PC-3 (cell line): ENCODE measurements around the gene JPH3. TPM values are rescaled to one million over a fixed set of nuclear protein-coding genes. Genes with fewer than 3 reads are reported as not detected.

Experiments used
- ATAC-seq: fragments of 200-7000 bp; cut with Tn5 transposase; 2 replicates; pipeline ENCODE4 v1.9.1; 2020; ENCODE audit warnings: mild to moderate bottlenecking, moderate library complexity
- BruUV-seq: library from RNA; stranded (reverse); fragments of 400-500 nt; replicated peaks from 2 replicates; lab custom pipeline; 2021; lab: Mats Ljungman, UMichigan
- CTCF ChIA-PET: fragments of 300-600 bp; sonication (Branson Sonifier 250); formaldehyde crosslinking; loops from one replicate; lab custom pipeline; 2022; ENCODE audit warnings: antibody characterized with exemption; lab: Charles Lee
- POLR2A ChIA-PET: fragments of 300-600 bp; sonication (Branson Sonifier 250); formaldehyde crosslinking; loops from one replicate; lab custom pipeline; 2022; ENCODE audit warnings: antibody characterized with exemption; ENCODE audit not compliant: unreplicated experiment; lab: Charles Lee
- DNase-seq: peaks from one replicate; pipeline ENCODE4 v3.0.0-alpha.2; 2015
- H2AFZ ChIP-seq: fragments of 300-600 bp; sonication (generic); 2 replicates; pipeline ENCODE4 v1.6.0; 2016; ENCODE audit warnings: antibody characterized with exemption, low read length
- H3F3A ChIP-seq: fragments of 300-600 bp; sonication (generic); one replicate; pipeline ENCODE4 v1.6.0; 2017; ENCODE audit warnings: antibody characterized with exemption, low read length, control low read depth, mild to moderate bottlenecking; ENCODE audit not compliant: unreplicated experiment
- H3K27ac ChIP-seq: fragments of 300-600 bp; sonication (generic); 2 replicates; pipeline ENCODE4 v1.5.1; 2016; ENCODE audit warnings: mild to moderate bottlenecking, low read length
- H3K27me3 ChIP-seq: fragments of 300-600 bp; sonication (generic); 2 replicates; pipeline ENCODE4 v1.6.1; 2016; ENCODE audit warnings: low read length, mixed read lengths
- H3K36me3 ChIP-seq: fragments of 300-600 bp; sonication (generic); 2 replicates; pipeline ENCODE4 v1.6.1; 2016; ENCODE audit warnings: low read depth, mixed run types, low read length, mixed read lengths
- H3K4me1 ChIP-seq: fragments of 300-600 bp; sonication (generic); 2 replicates; pipeline ENCODE4 v1.5.1; 2016; ENCODE audit warnings: low read length; ENCODE audit not compliant: insufficient read depth
- H3K4me2 ChIP-seq: fragments of 300-600 bp; sonication (generic); 2 replicates; pipeline ENCODE4 v1.6.0; 2016; ENCODE audit warnings: low read length
- H3K4me3 ChIP-seq: fragments of 300-600 bp; sonication (generic); 2 replicates; pipeline ENCODE4 v1.5.1; 2016; ENCODE audit warnings: mild to moderate bottlenecking, low read length, mixed read lengths
- H3K79me2 ChIP-seq: fragments of 300-600 bp; sonication (generic); 2 replicates; pipeline ENCODE4 v1.6.1; 2017; ENCODE audit warnings: low read length, mixed read lengths
- H3K9ac ChIP-seq: fragments of 300-600 bp; sonication (generic); 2 replicates; pipeline ENCODE4 v1.6.0; 2016; ENCODE audit warnings: mild to moderate bottlenecking, low read length
- H3K9me2 ChIP-seq: fragments of 300-600 bp; sonication (generic); replicated peaks from 2 replicates; pipeline ENCODE4 v1.6.1; 2016; ENCODE audit warnings: mixed run types, low read length, mixed read lengths
- H3K9me3 ChIP-seq: fragments of 300-600 bp; sonication (generic); 2 replicates; pipeline ENCODE4 v1.6.1; 2016; ENCODE audit warnings: low read length, mixed read lengths
- H4K20me1 ChIP-seq: fragments of 300-600 bp; sonication (generic); 2 replicates; pipeline ENCODE4 v1.6.1; 2016; ENCODE audit warnings: low read length, mixed read lengths
- EZH2 ChIP-seq: fragments of 300-600 bp; sonication (generic); IDR thresholded peaks from one replicate; pipeline ENCODE4 v1.6.1; 2017; ENCODE audit warnings: antibody characterized with exemption, mild to moderate bottlenecking, low read length; ENCODE audit not compliant: unreplicated experiment
- EZH2phosphoT487 ChIP-seq: fragments of 300-600 bp; sonication (generic); IDR thresholded peaks from 2 replicates; pipeline ENCODE4 v1.6.1; 2018; ENCODE audit warnings: mild to moderate bottlenecking, antibody characterized with exemption, low read length, borderline replicate concordance
- intact Hi-C: fragments of 100-400 bp; cut with micrococcal nuclease; formaldehyde crosslinking; loops from 2 replicates; pipeline ENCODE4 v1.9.0; 2023
- total RNA-seq: library from RNA; depleted of rRNA; stranded (reverse); fragments of >200 nt; gene quantifications from 2 replicates; pipeline ENCODE4 v1.2.3, GENCODE V29; 2014
- TF ChIP-seq, protein P1 (sequence below): fragments of 300-600 bp; sonication (generic); conservative IDR thresholded peaks from 2 replicates; pipeline ENCODE4 v1.5.1; 2017; ENCODE audit warnings: antibody characterized with exemption, low read depth, mild to moderate bottlenecking, low read length

Gene JPH3
- total RNA-seq, 1 experiment from 2014 or later, result not detected

DNA sequence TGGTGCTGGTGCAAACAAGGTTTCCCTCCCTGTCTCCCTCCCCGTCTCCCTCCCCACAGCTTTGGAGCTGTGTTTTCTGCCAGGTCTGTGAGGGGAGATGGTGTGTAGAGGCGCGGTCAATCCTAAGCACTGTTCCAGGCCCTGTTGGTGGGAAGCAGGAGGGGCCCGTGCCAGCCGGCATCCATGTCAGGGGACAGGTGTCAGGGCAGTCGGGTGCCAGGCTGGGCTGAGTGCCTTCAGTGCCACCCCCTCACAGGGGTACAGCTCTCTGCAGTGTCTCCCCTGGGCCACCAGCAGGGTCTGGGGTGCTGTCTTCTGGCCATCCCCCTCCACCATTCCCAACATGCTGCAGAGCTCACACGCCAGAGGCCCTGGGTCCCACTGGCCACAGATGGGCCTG, 89.9 kb downstream of the JPH3 start:
- Histone ChIP-seq H3K79me2 (no peaks in the 10 kb centered on the region), H3K9me3 (no peaks in the 10 kb centered on the region), H4K20me1 (no peaks in the 10 kb centered on the region), H3K27ac (no peak overlapping the region), H3K36me3 (no peaks in the 10 kb centered on the region), H3K4me3 (no peak overlapping the region), H3K4me2 (no peak overlapping the region), H3K4me1 (no peaks in the 10 kb centered on the region), H3K27me3 (no peaks in the 10 kb centered on the region), H3K9me2 (no peaks in the 10 kb centered on the region), H3K9ac (no peak overlapping the region), H3F3A (no peaks in the 10 kb centered on the region), H2AFZ (no peak overlapping the region)
- ChIA-PET POLR2A (no interaction called here), CTCF (no interaction called here)
- DNase-seq (no peak), ATAC-seq (no peak)
- TF ChIP-seq EZH2 (no peak), EZH2phosphoT487 (no peak)
- TF ChIP-seq, protein P1, sequence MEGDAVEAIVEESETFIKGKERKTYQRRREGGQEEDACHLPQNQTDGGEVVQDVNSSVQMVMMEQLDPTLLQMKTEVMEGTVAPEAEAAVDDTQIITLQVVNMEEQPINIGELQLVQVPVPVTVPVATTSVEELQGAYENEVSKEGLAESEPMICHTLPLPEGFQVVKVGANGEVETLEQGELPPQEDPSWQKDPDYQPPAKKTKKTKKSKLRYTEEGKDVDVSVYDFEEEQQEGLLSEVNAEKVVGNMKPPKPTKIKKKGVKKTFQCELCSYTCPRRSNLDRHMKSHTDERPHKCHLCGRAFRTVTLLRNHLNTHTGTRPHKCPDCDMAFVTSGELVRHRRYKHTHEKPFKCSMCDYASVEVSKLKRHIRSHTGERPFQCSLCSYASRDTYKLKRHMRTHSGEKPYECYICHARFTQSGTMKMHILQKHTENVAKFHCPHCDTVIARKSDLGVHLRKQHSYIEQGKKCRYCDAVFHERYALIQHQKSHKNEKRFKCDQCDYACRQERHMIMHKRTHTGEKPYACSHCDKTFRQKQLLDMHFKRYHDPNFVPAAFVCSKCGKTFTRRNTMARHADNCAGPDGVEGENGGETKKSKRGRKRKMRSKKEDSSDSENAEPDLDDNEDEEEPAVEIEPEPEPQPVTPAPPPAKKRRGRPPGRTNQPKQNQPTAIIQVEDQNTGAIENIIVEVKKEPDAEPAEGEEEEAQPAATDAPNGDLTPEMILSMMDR, result no peak
- BruUV-seq, result no TSS peak
- intact Hi-C loops, result no loop called here

DNA sequence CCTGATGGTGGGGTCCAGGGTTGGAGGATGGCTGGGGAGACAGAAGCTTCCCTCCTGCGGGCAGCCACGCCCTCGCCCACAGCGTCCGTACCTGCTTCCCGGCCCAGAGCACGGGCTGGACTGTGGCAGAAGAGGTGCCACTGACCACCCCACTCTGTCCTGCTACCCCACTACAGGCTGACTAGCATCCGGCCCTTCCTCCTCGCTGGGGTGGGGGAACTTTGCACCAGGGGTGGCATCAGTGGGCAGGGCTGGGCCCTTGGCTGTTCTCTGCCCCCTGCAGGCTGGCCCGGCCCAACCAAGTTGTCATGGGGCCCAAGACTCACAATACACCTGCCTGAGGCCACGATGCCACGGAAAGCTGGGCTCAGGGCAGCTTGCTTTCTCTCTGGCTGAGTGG, 90.4 kb downstream of the JPH3 start:
- DNase-seq, result no peak
- Histone ChIP-seq H3K27ac (no peak overlapping the region), H3K79me2 (no peaks in the 10 kb centered on the region), H3K4me2 (no peak overlapping the region), H3K4me1 (no peaks in the 10 kb centered on the region), H3K9me3 (no peaks in the 10 kb centered on the region), H2AFZ (no peak overlapping the region), H3K9ac (no peak overlapping the region), H3K9me2 (no peaks in the 10 kb centered on the region), H3K27me3 (no peaks in the 10 kb centered on the region), H4K20me1 (no peaks in the 10 kb centered on the region), H3K4me3 (no peak overlapping the region), H3K36me3 (no peaks in the 10 kb centered on the region), H3F3A (no peaks in the 10 kb centered on the region)
- no peak for TF ChIP-seq EZH2phosphoT487
- TF ChIP-seq, protein P1, result no peak
- BruUV-seq, result no TSS peak
- CTCF ChIA-PET, result no interaction called here
- ATAC-seq, result peak; percentile 15; the same call in 1 of the 2 replicates
- intact Hi-C loops, result no loop called here
- POLR2A ChIA-PET, result no interaction called here

DNA sequence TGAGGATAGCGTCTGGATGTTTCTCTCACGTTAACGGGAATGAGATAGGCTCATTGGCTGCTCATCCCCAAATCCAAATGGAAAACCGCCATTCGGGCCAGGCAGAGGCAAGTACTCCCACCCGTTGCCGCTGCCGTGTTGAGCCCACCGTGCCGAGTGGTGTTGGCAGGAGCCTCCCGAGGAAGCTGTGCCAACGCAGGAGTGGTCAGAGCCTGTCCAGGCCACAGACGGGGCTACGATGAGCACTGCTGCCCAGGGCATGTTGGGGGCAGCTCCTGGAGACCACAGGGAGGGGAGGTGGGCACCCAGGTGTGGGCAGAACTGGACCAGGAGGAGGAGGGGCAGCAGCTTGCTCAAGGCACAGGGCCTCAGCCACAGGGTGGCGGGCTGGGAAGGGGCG, 91.5 kb downstream of the JPH3 start:
- no peak overlapping the region for H3K9ac ChIP-seq
- H3K27me3 ChIP-seq, result no peaks in the 10 kb centered on the region
- H3K4me3 ChIP-seq, result no peak overlapping the region
- no peaks in the 10 kb centered on the region for H3K9me3 ChIP-seq
- no peaks in the 10 kb centered on the region for H3F3A ChIP-seq
- no peak for ATAC-seq
- no TSS peak for BruUV-seq
- intact Hi-C loops, result no loop called here
- DNase-seq, result no peak
- no peaks in the 10 kb centered on the region for H3K4me1 ChIP-seq
- no peak overlapping the region for H3K4me2 ChIP-seq
- no peaks in the 10 kb centered on the region for H3K36me3 ChIP-seq
- H2AFZ ChIP-seq, result no peak overlapping the region
- H3K27ac ChIP-seq, result no peak overlapping the region
- no peaks in the 10 kb centered on the region for H4K20me1 ChIP-seq
- POLR2A ChIA-PET, result no interaction called here
- H3K79me2 ChIP-seq, result no peaks in the 10 kb centered on the region
- H3K9me2 ChIP-seq, result no peaks in the 10 kb centered on the region
- CTCF ChIA-PET, result no interaction called here
- TF ChIP-seq, protein P1, result no peak
- TF ChIP-seq EZH2phosphoT487 (no peak), EZH2 (no peak)
